GM23338 (cell line): Measurements from ENCODE around the gene MEAK7. TPM values are rescaled to one million over a fixed set of nuclear protein-coding genes. Genes with fewer than 3 reads are reported as not detected.

Experiments used
- ATAC-seq: fragments of 200-7000 bp; cut with Tn5 transposase; 3 replicates; pipeline ENCODE4 v1.9.1; 2020
- DNase-seq: peaks from one replicate; pipeline ENCODE4 v3.0.0-alpha.2; 2015; ENCODE audit warnings: low spot score
- H2AFZ ChIP-seq: fragments of 200-600 bp; sonication (generic); 2 replicates; pipeline ENCODE4 v1.8.0; 2016; ENCODE audit warnings: antibody characterized with exemption, mild to moderate bottlenecking, moderate library complexity
- H3F3A ChIP-seq: fragments of 200-600 bp; sonication (generic); replicated peaks from 2 replicates; pipeline ENCODE4 v1.8.0; 2017; ENCODE audit warnings: antibody characterized with exemption, mixed run types, low read depth
- H3K27ac ChIP-seq: fragments of 200-600 bp; sonication (generic); 2 replicates; pipeline ENCODE4 v1.6.1; 2016; ENCODE audit warnings: low read depth
- H3K27me3 ChIP-seq: fragments of 200-600 bp; sonication (generic); 2 replicates; pipeline ENCODE4 v1.8.0; 2016; ENCODE audit warnings: mild to moderate bottlenecking, mixed run types, moderate library complexity; ENCODE audit not compliant: insufficient read depth
- H3K36me3 ChIP-seq: fragments of 200-600 bp; sonication (generic); 2 replicates; pipeline ENCODE4 v1.8.0; 2016; ENCODE audit warnings: mild to moderate bottlenecking; ENCODE audit not compliant: insufficient read depth
- H3K4me1 ChIP-seq: fragments of 200-600 bp; sonication (generic); 2 replicates; pipeline ENCODE4 v1.8.0; 2016; ENCODE audit warnings: mild to moderate bottlenecking, moderate library complexity; ENCODE audit not compliant: insufficient read depth
- H3K4me2 ChIP-seq: fragments of 200-600 bp; sonication (generic); 2 replicates; pipeline ENCODE4 v1.7.1; 2017; ENCODE audit warnings: mixed run types
- H3K4me3 ChIP-seq: fragments of 200-600 bp; sonication (generic); 2 replicates; pipeline ENCODE4 v1.6.1; 2016; ENCODE audit warnings: mixed run types
- H3K79me2 ChIP-seq: fragments of 200-600 bp; sonication (generic); replicated peaks from 2 replicates; pipeline ENCODE4 v1.8.0; 2017; ENCODE audit warnings: mild to moderate bottlenecking; ENCODE audit not compliant: insufficient read depth
- H3K9me2 ChIP-seq: fragments of 200-600 bp; sonication (generic); 2 replicates; pipeline ENCODE4 v1.8.0; 2017; ENCODE audit not compliant: insufficient read depth
- H4K20me1 ChIP-seq: fragments of 200-600 bp; sonication (generic); replicated peaks from 2 replicates; pipeline ENCODE4 v1.8.0; 2017; ENCODE audit warnings: mild to moderate bottlenecking; ENCODE audit not compliant: insufficient read depth
- H3K27ac Mint-ChIP-seq: 2 replicates; pipeline ENCODE4 v1.8.0; 2020; ENCODE audit warnings: inconsistent platforms, mild to moderate bottlenecking, moderate library complexity, mixed read lengths
- H3K27me3 Mint-ChIP-seq: 3 replicates; pipeline ENCODE4 v1.8.0; 2022; ENCODE audit warnings: low read depth, mild to moderate bottlenecking, moderate library complexity, mixed read lengths, inconsistent platforms; ENCODE audit not compliant: insufficient read depth, poor library complexity
- H3K36me3 Mint-ChIP-seq: 3 replicates; pipeline ENCODE4 v1.8.0; 2021; ENCODE audit warnings: low read depth, mild to moderate bottlenecking, inconsistent platforms, moderate library complexity, mixed read lengths
- H3K4me1 Mint-ChIP-seq: 3 replicates; pipeline ENCODE4 v1.8.0; 2020; ENCODE audit warnings: mild to moderate bottlenecking, inconsistent platforms, mixed read lengths
- H3K4me3 Mint-ChIP-seq: 3 replicates; pipeline ENCODE4 v1.8.0; 2021; ENCODE audit warnings: moderate library complexity, mild to moderate bottlenecking, inconsistent platforms, mixed read lengths
- H3K9me3 Mint-ChIP-seq: 3 replicates; pipeline ENCODE4 v1.8.0; 2020; ENCODE audit warnings: moderate library complexity, mild to moderate bottlenecking, inconsistent platforms, mixed read lengths
- CREB1 ChIP-seq: fragments of 250-450 bp; sonication (Bioruptor Pico); IDR thresholded peaks from 2 replicates; pipeline ENCODE4 v1.5.0; 2020; ENCODE audit warnings: low read depth, mild to moderate bottlenecking, moderate library complexity
- CTCF ChIP-seq, 2 experiments: fragments of 200-600 bp in 1 of 2; sonication (generic) in 1 of 2; conservative IDR thresholded peaks; 2 replicates each; pipeline versions ENCODE4 v1.5.1 to v1.6.1; 2016 to 2017; ENCODE audit warnings: antibody characterized with exemption in 2 of 2, low read depth in 2 of 2, mild to moderate bottlenecking in 2 of 2, moderate library complexity in 1 of 2
- ETS1 ChIP-seq: IDR thresholded peaks from 2 replicates; pipeline ENCODE4 v1.6.1; 2016; ENCODE audit warnings: antibody characterized with exemption
- EZH2phosphoT487 ChIP-seq: fragments of 200-600 bp; sonication (generic); IDR thresholded peaks from one replicate; pipeline ENCODE4 v1.8.1; 2018; ENCODE audit warnings: antibody characterized with exemption; ENCODE audit not compliant: unreplicated experiment
- JUNB ChIP-seq: IDR thresholded peaks from one replicate; pipeline ENCODE4 v1.6.1; 2016; ENCODE audit warnings: antibody characterized with exemption; ENCODE audit not compliant: unreplicated experiment
- NANOG ChIP-seq: IDR thresholded peaks from 2 replicates; pipeline ENCODE4 v1.6.1; 2016; ENCODE audit warnings: antibody characterized with exemption, borderline replicate concordance
- POLR2AphosphoS5 ChIP-seq: IDR thresholded peaks from 2 replicates; pipeline ENCODE4 v1.6.1; 2016; ENCODE audit warnings: antibody characterized with exemption, low read depth
- REST ChIP-seq: IDR thresholded peaks from one replicate; pipeline ENCODE4 v1.6.1; 2018; ENCODE audit warnings: antibody characterized with exemption; ENCODE audit not compliant: unreplicated experiment
- ZNF114 ChIP-seq: fragments of 250-450 bp; sonication (Bioruptor Pico); IDR thresholded peaks from 2 replicates; pipeline ENCODE4 v1.5.0; 2020; ENCODE audit warnings: mild to moderate bottlenecking, moderate library complexity
- ZNF331 ChIP-seq: fragments of 250-450 bp; sonication (Bioruptor Pico); IDR thresholded peaks from 2 replicates; pipeline ENCODE4 v1.5.0; 2020; ENCODE audit warnings: low read depth, mild to moderate bottlenecking, moderate library complexity
- ZNF462 ChIP-seq: fragments of 250-450 bp; sonication (Bioruptor Pico); IDR thresholded peaks from 2 replicates; pipeline ENCODE4 v1.5.0; 2020; ENCODE audit warnings: mild to moderate bottlenecking, moderate library complexity
- polyA plus RNA-seq: library from polyadenylated mRNA; unstranded; fragments of >200 nt; fragmentation: Nextera tagmentation; extraction: Ambion mirVana; gene quantifications from 2 replicates; pipeline ENCODE4 v1.2.1, GENCODE V29; 2016
- total RNA-seq: library from RNA; depleted of rRNA; stranded (reverse); fragments of >200 nt; shearing (Covaris generic); gene quantifications from 2 replicates; pipeline ENCODE4 v1.2.3, GENCODE V29; 2014

MEAK7 gene
- total and polyA plus RNA-seq, 2 experiments from 2014 or later = 7.5 to 17.2 TPM

GRCh38 chr16:84471966-84472365 is 32.5 kb downstream of the MEAK7 start (continued):
- no peak for TF ChIP-seq ZNF331 (CRISPR knock-in tag)
- no peak for TF ChIP-seq JUNB
- no peak for TF ChIP-seq CREB1 (CRISPR knock-in tag)
- no peak for TF ChIP-seq CTCF (conservative IDR thresholded peaks at IDR 0.05; ENCODE audit: low read depth in 2 of 2)
- TF ChIP-seq EZH2phosphoT487 = no peak
- no peak for TF ChIP-seq ZNF114 (CRISPR knock-in tag)
- TF ChIP-seq REST = no peak
- no peak for TF ChIP-seq ETS1

- Mint-ChIP-seq H3K27ac (no peak overlapping the region), H3K4me3 (no peak overlapping the region), H3K27me3 (peaks cover 4% of the 10 kb centered on the region), H3K36me3 (peaks cover 47% of the 10 kb centered on the region), H3K9me3 (peaks cover 42% of the 10 kb centered on the region), H3K4me1 (no peaks in the 10 kb centered on the region)
- Histone ChIP-seq H3K27me3 (no peaks in the 10 kb centered on the region), H3K4me1 (no peaks in the 10 kb centered on the region), H3K4me3 (no peak overlapping the region), H3K4me2 (no peak overlapping the region), H3K36me3 (peaks cover 14% of the 10 kb centered on the region), H3K9me2 (0 out of 2 replicates have a peak, but pooled peaks cover 5% of the 10 kb centered on the region), H4K20me1 (no peaks in the 10 kb centered on the region), H3K79me2 (no peaks in the 10 kb centered on the region), H3K27ac (no peak overlapping the region), H2AFZ (no peak overlapping the region), H3F3A (no peaks in the 10 kb centered on the region)
- DNase-seq (no peak), ATAC-seq (no peak)
- TF ChIP-seq POLR2AphosphoS5 = no peak
- TF ChIP-seq ETS1 = no peak
- no peak for TF ChIP-seq NANOG
- no peak for TF ChIP-seq ZNF114 (CRISPR knock-in tag)
- TF ChIP-seq ZNF462 = no peak
- no peak for TF ChIP-seq EZH2phosphoT487
Observed at GRCh38 chr16:84471316-84471715, 33.1 kb downstream of the MEAK7 start.
